GM18873 (cell line): Measurements from ENCODE around the gene SPTBN4.
"Not testable (repeated sequence)": the region's sequence is repeated elsewhere in the genome, so short reads cannot be mapped to it uniquely, and the experiment has no call there.

Source experiments
- ATAC-seq: cut with Tn5 transposase; IDR thresholded peaks from one replicate; pipeline ENCODE4 v1.9.1; 2021; ENCODE audit warnings: mild to moderate bottlenecking, moderate library complexity, moderate number of reproducible peaks; ENCODE audit not compliant: unreplicated experiment, low FRiP score

Gene SPTBN4

DNA sequence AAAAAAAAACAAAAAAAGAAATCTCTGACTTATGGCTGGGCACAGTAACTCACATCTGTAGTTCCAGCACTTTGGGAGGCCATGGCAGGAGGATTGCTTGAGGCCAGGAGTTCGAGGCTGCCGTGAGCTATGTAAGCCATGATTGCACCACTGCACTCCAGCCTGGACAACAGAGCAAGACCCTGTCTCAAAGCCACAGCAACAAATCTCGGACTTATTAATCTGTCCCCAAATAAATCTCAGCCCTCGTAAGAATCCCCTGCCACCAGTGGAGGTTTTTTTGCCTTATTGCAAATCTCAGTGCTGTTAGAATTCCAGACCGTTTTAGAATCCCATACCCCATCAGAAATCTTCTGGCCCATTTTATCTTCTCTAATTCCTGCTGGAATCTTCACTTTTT, 114.7 kb downstream of the SPTBN4 start:
- ATAC-seq = no peak

DNA sequence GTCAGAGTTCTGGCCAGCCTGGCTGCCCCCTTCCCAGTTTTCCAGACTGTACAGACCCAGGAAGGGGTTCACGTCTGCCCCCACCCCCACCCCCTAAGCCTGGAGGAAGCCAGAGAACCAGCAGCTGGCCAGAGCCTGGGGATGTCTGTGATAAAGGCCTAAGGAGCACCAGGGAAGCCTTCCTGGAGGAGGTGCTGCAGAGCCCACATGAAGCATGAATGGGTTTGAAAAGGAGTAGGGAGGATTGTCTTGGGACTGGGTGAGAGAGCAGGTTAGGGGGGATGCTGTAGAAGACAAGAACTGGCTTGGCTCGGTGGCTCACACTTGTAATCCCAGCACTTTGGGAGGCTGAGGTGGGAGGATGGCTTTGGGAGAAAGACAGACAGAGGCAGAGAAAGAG, 115.7 kb downstream of the SPTBN4 start:
- no peak for ATAC-seq

DNA sequence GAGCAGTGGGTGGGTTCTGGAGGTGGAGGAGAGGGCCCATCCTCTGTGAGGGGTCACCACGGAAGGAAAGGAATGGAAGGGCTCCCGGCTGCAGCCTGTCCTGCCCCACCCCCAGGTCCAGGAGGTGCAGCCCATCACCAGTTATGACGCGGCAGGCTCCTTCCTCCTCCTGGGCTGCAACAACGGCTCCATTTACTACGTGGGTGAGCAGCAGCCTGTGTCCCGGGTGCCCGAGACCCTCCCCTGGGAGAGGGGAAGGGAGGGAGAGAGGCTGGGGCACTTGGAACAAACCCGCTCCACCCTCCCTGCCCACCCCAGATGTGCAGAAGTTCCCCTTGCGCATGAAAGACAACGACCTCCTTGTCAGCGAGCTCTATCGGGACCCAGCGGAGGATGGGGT, 116.5 kb downstream of the SPTBN4 start:
- no peak for ATAC-seq

DNA sequence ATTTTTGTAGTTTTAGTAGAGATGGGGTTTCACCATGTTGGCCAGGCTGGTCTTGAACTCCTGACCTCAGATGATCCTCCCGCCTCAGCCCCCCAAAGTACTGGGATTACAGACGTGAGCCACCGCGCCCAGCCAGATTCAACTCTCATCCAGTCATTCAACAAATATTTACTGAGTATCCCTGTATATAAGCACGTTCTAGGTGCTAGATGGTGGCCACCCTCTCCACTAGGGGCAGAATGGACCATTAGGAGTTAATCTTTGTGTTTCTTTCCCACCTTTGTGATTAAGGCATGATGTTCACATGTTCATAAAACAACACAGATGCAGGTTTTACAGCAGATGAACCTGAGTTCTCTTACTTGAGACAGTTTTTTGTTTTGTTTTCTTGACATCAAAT, 117.2 kb downstream of the SPTBN4 start:
- ATAC-seq = no peak

DNA sequence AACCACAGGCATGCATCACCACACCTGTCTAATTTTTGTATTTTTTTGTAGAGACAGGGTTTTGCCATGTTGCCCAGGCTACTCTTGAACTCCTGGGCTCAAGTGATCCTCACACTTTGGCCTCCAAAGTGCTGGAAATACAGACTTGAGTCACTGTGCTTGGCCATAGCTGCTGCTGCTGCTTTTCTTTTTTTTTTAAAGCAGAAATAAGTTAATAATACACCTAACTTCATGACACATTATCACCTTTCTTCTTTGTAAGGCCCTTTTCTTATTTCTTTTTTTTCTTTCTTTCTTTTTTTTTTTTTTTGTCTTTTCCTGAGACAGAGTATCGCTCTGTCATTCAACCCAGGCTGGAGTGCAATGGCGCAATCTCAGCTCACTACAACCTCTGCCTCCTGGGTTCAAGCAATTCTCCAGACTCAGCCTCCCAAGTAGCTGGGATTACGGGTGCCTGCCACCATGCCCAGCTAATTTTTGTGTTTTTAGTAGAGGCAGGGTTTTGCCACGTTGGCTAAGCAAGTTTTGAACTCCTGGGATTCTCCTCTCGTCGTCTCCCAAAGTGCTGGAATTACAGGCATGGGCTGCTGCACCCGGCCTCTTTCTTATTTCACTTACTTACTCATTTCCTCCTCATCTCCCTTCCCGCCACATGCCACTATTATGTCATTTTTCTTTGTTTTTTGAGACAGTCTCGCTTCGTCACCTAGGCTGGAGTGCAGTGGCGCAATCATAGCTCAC, 118.6 kb downstream of the SPTBN4 start:
- no peak for ATAC-seq

DNA sequence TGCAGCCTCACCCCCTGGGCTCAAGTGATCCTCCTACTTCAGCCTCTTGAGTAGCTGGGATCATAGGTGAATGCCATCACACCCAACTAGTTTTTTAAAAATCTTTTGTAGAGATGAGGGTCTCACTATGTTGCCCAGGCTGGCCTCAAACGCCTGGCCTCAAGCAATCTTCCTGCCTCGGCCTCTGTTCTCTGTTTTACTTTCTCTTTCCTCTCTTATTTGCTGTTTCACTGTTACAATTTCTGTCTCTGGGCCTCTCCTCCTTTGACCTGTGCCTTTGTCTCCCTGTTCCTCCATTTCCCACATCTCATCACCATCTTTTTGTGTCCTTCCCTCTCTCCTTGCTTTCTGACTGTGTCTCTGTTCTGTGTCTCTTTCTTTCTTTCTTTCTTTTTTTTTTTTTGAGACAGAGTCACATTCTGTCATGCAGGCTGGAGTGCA, 119.2 kb downstream of the SPTBN4 start:
- ATAC-seq = no peak

DNA sequence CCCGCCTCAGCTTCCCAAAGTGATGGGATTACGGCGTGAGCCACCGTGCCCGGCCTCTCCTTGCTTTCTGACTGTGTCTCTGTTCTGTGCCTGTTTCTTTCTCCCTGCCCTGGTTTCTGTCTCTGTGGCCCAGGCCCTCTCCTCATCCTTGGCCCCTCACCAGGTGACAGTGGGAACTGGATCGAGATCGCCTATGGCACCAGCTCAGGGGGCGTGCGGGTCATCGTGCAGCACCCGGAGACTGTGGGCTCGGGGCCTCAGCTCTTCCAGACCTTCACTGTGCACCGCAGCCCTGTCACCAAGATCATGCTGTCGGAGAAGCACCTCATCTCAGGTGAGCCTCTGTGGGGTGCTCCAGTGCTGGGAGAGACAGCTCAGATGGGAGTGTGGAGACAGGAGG, 119.8 kb downstream of the SPTBN4 start:
- ATAC-seq = no peak

DNA sequence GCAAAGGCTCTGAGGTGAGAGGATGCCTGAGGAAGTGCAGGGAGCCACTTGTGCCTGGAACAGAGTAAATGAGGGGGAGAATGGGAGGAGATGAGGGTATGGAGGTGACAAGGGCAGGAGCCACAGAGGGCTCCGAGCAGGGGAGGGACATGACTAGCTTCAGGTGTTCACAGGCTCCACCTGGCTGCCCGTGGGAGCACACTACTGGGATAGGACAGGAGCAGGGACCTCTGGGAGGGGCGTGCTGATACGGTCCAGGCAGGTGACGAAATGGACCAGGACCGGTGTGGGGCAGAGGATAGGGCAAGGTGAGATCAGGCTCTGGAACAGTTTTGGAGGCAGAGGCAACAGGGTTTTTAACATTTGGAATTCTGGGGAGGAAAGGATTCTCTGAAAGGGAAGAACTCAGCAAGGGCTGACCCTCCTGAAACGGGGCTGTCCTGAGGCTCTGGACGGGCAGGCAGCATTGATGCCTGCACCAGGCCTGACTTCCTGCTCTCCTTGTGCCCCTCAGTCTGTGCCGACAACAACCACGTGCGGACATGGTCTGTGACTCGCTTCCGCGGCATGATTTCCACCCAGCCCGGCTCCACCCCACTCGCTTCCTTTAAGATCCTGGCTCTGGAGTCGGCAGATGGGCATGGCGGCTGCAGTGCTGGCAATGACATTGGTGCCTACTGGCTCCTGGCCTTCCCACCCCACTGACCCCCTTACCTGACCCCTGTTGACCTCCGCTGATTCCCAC, 121.5 kb downstream of the SPTBN4 start:
- ATAC-seq = no peak

DNA sequence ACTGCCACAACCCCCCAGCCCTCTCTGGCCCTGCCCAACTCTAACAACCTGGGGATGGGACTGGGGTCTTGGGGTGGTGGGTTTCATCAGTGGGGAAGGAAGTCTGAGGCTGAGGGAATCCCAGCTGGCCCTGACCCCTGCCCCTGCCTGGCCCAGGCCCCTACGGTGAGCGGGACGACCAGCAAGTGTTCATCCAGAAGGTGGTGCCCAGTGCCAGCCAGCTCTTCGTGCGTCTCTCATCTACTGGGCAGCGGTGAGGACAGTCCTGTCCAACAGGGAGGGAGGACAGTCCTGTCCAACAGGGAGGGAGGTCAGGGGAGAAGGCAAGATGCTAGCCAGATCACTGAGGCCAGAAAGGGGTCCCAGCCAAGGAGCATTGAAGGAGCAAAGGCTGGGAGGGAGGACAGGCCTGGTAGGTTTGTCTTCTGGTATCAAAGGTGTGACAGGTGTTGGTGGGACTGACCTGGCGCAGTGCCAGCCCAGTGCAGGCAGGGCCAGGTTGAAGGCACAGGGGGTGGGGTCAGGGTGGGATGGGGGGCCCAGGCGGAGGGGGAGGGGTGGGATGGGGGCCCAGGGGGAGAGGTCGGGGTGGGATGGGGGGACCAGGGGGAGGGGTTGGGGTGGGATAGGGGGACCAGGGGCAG, 122.2 kb downstream of the SPTBN4 start:
- no peak for ATAC-seq

DNA sequence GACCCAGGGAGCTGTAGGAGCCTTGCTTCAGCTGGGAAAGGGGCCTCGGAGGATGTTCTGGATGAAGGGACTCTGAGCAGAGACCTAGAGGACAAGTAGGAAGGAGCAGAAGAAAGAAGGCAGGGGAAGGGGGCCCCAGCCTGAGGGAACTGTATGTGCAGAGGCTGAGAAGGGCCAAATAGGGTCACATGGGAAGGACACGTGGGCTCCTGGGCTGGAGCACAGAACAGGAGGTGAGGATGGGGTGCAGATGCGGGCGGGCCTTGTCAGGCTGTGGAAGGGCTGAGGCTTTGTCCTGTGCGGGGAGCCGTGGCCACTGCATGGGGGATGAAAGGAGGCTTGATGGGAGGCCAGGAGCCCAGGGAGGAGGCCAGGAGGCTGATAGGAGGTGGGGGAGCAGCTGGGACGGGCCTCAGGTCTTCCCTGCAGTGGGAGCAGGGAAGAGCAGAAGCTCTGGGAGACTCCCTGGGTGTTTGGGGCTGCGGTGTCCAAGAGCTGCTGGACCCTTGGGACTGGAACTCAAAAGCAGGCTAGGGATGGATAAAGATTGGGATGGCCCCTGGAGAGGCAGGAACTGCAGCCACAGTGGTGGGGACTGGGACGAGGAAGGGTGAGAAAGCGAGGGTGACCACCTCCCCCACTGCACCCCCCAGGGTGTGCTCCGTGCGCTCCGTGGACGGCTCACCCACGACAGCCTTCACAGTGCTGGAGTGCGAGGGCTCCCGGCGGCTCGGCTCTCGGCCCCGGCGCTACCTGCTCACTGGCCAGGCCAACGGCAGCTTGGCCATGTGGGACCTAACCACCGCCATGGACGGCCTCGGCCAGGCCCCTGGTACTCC, 123.0 kb downstream of the SPTBN4 start:
- ATAC-seq = no peak

DNA sequence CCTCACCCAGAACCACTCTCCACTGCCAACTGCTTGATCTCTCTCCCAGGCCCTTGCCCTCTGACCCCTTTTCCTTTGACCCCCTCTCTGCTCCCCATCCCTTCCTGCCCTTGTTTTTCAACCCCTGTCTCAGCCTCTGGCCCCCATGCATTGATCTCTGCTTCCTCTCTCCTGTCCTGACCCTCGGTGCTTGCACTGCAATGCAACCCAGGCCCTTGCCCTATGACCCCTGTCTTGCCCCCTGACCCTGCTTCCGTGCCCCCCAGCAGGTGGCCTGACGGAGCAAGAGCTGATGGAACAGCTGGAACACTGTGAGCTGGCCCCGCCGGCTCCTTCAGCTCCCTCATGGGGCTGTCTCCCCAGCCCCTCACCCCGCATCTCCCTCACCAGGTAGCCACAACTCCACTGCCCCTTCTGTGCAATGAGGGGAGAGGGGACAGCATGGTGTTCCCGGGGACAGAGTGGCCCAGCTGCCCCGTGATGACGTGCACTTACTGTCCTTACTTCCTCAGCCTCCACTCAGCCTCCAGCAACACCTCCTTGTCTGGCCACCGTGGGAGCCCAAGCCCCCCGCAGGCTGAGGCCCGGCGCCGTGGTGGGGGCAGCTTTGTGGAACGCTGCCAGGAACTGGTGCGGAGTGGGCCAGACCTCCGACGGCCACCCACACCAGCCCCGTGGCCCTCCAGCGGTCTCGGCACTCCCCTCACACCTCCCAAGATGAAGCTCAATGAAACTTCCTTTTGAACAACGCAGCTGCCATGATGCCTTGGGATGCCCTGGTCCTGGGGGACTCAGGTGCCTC, 123.9 kb downstream of the SPTBN4 start:
- no peak for ATAC-seq

DNA sequence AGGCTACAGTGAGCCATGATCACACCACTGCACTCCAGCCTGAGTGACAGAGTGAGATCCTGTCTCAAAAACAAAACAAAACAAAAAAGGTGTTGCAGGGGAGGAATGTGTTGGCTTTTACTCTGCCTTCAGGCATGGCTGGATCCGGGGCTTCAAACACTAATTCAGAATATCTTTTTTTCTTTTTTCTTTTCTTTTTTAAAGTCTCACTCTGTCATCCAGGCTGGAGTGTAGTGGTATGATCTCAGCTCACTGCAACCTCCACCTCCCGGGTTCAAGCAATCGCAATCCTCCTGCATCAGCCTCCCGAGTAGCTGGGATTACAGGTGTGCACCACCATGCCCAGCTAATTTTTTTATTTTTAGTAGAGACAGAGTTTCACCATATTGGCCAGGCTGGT, 124.9 kb downstream of the SPTBN4 start:
- ATAC-seq = not testable (repeated sequence)

DNA sequence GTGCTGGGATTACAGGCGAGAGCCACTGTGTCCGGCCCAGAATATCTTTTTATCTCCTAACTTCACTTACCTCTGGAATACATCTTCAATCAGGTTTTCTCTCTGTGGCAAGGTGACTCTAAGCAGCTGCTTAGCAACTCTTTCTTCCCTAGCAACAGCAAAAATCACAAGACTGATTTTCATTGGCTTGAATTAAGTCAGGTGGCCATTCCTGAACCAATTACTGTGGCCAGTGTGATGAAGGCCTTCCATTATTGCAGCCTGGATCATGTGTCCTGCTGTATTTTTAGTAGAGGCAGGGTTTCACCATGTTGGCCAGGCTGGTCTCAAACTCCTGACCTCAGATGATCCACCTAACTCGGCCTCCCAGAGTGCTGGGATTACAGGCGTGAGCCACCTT, 125.4 kb downstream of the SPTBN4 start:
- no peak for ATAC-seq

DNA sequence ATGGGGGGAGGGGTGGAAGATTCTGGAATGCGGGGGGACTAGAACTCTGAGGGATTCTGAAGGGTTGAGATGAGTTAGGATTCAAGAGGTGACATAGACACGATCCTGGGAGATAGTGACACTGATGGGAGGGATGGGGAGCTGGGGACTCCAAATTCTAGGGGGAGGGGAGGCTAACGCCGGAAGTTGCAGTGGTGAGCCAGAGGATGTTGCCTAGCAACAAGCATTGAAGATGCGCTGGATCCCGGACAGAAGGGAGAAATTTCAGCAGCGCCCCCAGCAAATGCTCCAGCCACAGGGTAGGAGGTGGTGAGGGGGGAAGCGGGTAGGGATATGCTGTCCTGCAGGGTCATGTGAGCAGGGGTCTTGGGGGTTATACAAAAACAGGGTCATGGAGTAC, 127.5 kb downstream of the SPTBN4 start:
- no peak for ATAC-seq

DNA sequence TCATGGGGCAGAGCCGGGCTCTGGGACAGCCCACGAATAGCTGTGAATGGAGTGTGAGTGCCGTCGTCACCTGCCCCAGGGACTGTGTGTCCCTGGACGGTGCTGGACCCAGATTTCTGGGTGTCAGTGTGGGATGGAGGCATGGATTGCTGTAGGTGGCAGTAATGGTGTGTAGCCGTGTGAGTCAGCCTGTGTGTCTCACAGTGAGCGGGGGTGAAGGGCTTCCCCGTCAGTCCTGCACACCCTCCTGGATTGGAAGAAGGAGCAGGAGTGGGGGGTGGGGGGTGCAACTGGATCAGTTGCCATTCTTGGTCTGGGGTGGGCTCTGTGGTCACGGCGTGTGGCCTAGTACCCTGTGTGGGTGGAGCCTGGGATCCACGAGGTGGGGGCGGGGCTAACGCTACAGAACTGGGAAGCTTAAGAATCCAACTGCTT, 127.9 kb downstream of the SPTBN4 start:
- ATAC-seq = no peak

DNA sequence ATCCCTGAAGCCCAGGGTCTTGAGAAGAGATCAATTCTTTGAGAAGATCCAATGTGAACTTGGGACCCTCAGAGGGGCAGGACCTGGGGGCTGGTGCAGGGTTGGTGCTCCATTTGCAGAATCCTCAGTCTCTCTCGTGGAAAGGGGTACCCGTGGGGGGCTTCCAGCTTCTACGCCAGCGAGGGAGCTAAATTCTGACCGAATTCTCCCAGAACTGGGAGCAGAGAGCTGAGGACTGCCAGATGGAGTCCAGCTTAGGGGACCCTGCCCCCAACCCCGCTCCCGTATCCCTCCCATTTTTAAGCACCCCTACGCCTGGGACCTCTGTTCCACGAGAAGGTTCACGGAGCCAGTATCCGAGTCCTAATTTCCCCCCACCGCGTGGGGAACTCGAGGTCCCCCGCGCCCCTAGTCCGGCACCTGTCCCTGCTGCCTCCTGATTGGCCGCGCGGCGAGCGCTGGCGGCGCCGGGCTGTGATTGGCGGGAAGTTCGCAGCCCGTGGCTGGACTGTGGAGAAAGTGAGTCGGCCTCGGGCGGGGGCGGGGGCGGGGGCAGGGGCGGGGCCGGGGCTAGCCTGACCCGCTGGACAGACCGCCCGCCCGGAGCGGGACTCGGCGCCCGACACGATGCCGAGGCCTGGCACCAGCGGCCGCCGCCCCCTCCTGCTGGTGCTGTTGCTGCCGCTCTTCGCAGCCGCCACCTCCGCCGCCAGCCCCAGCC, 130.0 kb downstream of the SPTBN4 start:
- no peak for ATAC-seq

DNA sequence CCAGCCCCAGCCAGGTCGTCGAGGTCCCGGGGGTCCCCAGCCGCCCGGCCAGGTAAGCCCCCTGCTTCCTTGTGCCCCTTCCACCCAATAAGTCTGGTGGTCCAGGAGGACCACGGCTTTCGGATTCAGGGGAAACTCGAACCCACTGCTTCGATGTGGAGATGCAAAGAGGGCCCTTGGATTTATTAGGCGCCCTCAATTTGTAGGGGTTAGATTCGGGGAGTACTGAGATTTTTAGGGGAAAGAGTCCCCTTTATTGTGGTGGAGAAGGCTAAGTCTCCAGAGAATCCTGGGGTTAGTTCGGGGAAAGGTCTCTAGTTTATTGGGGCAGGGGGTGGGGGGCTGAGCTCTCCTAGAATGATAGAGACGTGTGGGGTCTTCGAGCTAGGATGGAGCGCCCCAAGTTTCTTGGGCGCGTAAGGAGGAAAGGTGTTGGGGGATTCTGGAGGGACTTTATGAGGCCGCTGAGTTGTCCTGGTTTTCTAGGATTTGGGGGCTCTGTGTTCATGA, 130.6 kb downstream of the SPTBN4 start:
- no peak for ATAC-seq

DNA sequence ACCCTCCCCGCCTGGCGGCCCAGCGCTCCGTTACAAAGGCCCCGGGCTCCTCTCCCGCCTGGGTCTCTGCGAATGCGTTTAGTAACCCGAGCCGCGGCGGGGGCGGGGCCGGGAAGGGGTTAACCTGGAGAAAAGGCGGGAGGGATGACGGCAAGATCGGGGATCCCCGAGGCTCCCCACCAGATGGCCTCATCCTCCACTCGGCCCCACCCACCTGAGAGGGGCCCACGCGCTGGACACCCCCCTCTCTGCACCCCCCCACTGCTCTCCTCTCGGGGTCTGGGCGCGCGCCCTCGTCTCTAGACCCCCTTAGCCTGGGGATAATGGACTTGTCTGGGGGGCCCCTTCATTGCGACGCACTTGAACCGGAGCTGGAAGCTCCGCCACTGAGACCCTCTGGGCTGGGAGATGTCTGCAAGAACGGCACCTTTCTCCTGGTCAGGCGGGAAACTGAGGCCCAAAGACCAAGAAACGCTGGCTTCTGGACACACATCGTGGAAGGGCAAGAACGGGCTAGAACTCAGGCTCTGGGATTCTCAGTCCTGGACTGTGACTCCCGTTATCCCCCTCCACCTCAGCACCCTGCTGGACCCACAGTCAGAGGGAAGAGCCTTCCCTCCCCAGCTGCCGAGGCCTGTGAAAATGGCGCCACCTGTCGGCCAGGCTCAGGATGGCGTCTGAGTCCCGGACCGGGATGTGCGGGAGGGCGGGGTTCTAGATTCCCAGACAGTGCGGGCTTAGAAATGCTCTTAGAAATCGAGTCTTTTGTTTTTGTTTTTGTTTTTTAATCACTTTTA, 131.5 kb downstream of the SPTBN4 start:
- ATAC-seq = no peak
